WTC11 (cell line): ENCODE data around the gene SMDT1. TPM values are rescaled to one million over a fixed set of nuclear protein-coding genes. Genes with fewer than 3 reads are reported as not detected.
A peak's percentile ranks its signal among the peaks of the same experiment; 100 is the strongest.

Experiments used
- ATAC-seq: fragments of 200-7000 bp; cut with Tn5 transposase; 2 replicates; pipeline ENCODE4 v1.10.0; 2021; ENCODE audit warnings: mild to moderate bottlenecking, moderate library complexity
- Bru-seq: library from RNA; stranded (reverse); fragments of 400-500 nt; gene quantifications from one replicate; lab custom pipeline; 2021; lab: Mats Ljungman, UMichigan
- CTCF ChIA-PET: fragments of 300-600 bp; sonication (Branson Sonifier 250); formaldehyde crosslinking; loops from one replicate; lab custom pipeline; 2021; ENCODE audit warnings: antibody characterized with exemption; lab: Charles Lee
- POLR2A ChIA-PET: fragments of 350-600 bp; sonication (Branson Sonifier 250); formaldehyde crosslinking; loops from one replicate; lab custom pipeline; 2021; ENCODE audit warnings: antibody characterized with exemption; lab: Charles Lee
- DNase-seq: peaks from one replicate; pipeline ENCODE4 v3.0.0; 2021; ENCODE audit warnings: low spot score
- H3K27ac Mint-ChIP-seq: 2 replicates; pipeline ENCODE4 v1.8.0; 2021; ENCODE audit warnings: mixed read lengths
- H3K27me3 Mint-ChIP-seq: 2 replicates; pipeline ENCODE4 v1.8.0; 2021; ENCODE audit warnings: low read depth, mild to moderate bottlenecking, moderate library complexity, mixed read lengths
- H3K36me3 Mint-ChIP-seq: 2 replicates; pipeline ENCODE4 v1.8.0; 2021; ENCODE audit warnings: mixed read lengths
- H3K4me1 Mint-ChIP-seq: 2 replicates; pipeline ENCODE4 v1.8.0; 2022; ENCODE audit warnings: mixed read lengths
- H3K4me3 Mint-ChIP-seq: 2 replicates; pipeline ENCODE4 v1.8.0; 2021; ENCODE audit warnings: mild to moderate bottlenecking, moderate library complexity, mixed read lengths
- H3K9me3 Mint-ChIP-seq: 2 replicates; pipeline ENCODE4 v1.8.0; 2021; ENCODE audit warnings: mixed read lengths
- AFF4 ChIP-seq: sonication (generic); formaldehyde crosslinking; IDR thresholded peaks from 2 replicates; pipeline ENCODE4 v1.8.1; 2023; ENCODE audit warnings: mild to moderate bottlenecking, missing genetic modification reagents, borderline replicate concordance
- ARID4B ChIP-seq: sonication (generic); formaldehyde crosslinking; IDR thresholded peaks from 2 replicates; pipeline ENCODE4 v1.8.0; 2023; ENCODE audit warnings: missing genetic modification reagents, mild to moderate bottlenecking, borderline replicate concordance
- CREM ChIP-seq: sonication (generic); formaldehyde crosslinking; IDR thresholded peaks from 2 replicates; pipeline ENCODE4 v1.8.1; 2022; ENCODE audit warnings: mild to moderate bottlenecking, missing genetic modification reagents, moderate library complexity
- E2F5 ChIP-seq: sonication (generic); formaldehyde crosslinking; IDR thresholded peaks from 2 replicates; pipeline ENCODE4 v1.8.1; 2022; ENCODE audit warnings: mild to moderate bottlenecking, moderate library complexity, missing genetic modification reagents
- ERG ChIP-seq: fragments of 250-450 bp; sonication (Bioruptor Pico); IDR thresholded peaks from 2 replicates; pipeline ENCODE4 v1.8.0; 2021; ENCODE audit warnings: mild to moderate bottlenecking
- FOXK1 ChIP-seq: sonication (generic); formaldehyde crosslinking; IDR thresholded peaks from 2 replicates; pipeline ENCODE4 v1.8.0; 2022; ENCODE audit warnings: mild to moderate bottlenecking, moderate library complexity, missing genetic modification reagents
- HMGA2 ChIP-seq: fragments of 250-450 bp; sonication (Bioruptor Pico); IDR thresholded peaks from 2 replicates; pipeline ENCODE4 v1.4.0; 2021; ENCODE audit warnings: mild to moderate bottlenecking, moderate library complexity
- MAX ChIP-seq: sonication (generic); formaldehyde crosslinking; IDR thresholded peaks from 2 replicates; pipeline ENCODE4 v1.8.0; 2022; ENCODE audit warnings: mild to moderate bottlenecking, missing genetic modification reagents
- RELA ChIP-seq: sonication (generic); formaldehyde crosslinking; IDR thresholded peaks from 2 replicates; pipeline ENCODE4 v1.8.1; 2022; ENCODE audit warnings: missing genetic modification reagents, mild to moderate bottlenecking, borderline replicate concordance
- SMAD3 ChIP-seq: sonication (generic); formaldehyde crosslinking; IDR thresholded peaks from 2 replicates; pipeline ENCODE4 v1.8.0; 2022; ENCODE audit warnings: missing genetic modification reagents, mild to moderate bottlenecking, borderline replicate concordance
- SP1 ChIP-seq: sonication (generic); formaldehyde crosslinking; conservative IDR thresholded peaks from 2 replicates; pipeline ENCODE4 v1.8.1; 2022; ENCODE audit warnings: missing genetic modification reagents
- USF1 ChIP-seq: sonication (generic); formaldehyde crosslinking; IDR thresholded peaks from 2 replicates; pipeline ENCODE4 v1.8.0; 2022; ENCODE audit warnings: mild to moderate bottlenecking, missing genetic modification reagents
- ZBTB21 ChIP-seq: sonication (generic); formaldehyde crosslinking; IDR thresholded peaks from 2 replicates; pipeline ENCODE4 v1.8.1; 2023; ENCODE audit warnings: mild to moderate bottlenecking, missing genetic modification reagents, borderline replicate concordance
- ZBTB43 ChIP-seq: sonication (generic); formaldehyde crosslinking; IDR thresholded peaks from 2 replicates; pipeline ENCODE4 v1.8.1; 2023; ENCODE audit warnings: mild to moderate bottlenecking, missing genetic modification reagents
- ZMAT4 ChIP-seq: fragments of 250-450 bp; sonication (Bioruptor Pico); IDR thresholded peaks from 2 replicates; pipeline ENCODE4 v1.9.0; 2021; ENCODE audit warnings: mild to moderate bottlenecking
- ZNF263 ChIP-seq: sonication (generic); formaldehyde crosslinking; IDR thresholded peaks from 2 replicates; pipeline ENCODE4 v1.8.1; 2022; ENCODE audit warnings: low read depth, mild to moderate bottlenecking, moderate library complexity, missing genetic modification reagents
- ZNF317 ChIP-seq: sonication (generic); formaldehyde crosslinking; IDR thresholded peaks from 2 replicates; pipeline ENCODE4 v1.8.1; 2023; ENCODE audit warnings: low read depth, mild to moderate bottlenecking, moderate library complexity, missing genetic modification reagents, borderline replicate concordance
- long read RNA-seq, 3 experiments: library from RNA in 1 of 3; library from capped mRNA in 1 of 3; library from polyadenylated mRNA in 1 of 3; unstranded in 2 of 3; stranded (forward) in 1 of 3; transcript quantifications; one replicate each; pipeline ENCODE4 v2.0.0, GENCODE V29; 2021
- total RNA-seq: library from RNA; stranded (reverse); gene quantifications from 3 replicates; pipeline ENCODE4 v1.2.3, GENCODE V29; 2021

SMDT1 gene
- 39.9 to 50.6 TPM (median 49.6 TPM) in 3 replicates for total RNA-seq
- Bru-seq, nascent RNA = percentile 77 among the genes with signal in this experiment
- long read RNA-seq, experiment 1, transcript SMDT1-201 (3 exons, 1,567 nt) = major isoform, 33 of 42 reads
- long read RNA-seq, experiment 1, partial matches to known transcripts = 2 of 42 reads
- long read RNA-seq, experiment 1, other reads (novel, unspliced or antisense) = 3 of 42 reads
- long read RNA-seq, experiment 2, transcript SMDT1-201 (3 exons, 1,567 nt) = major isoform, 53 of 58 reads
- long read RNA-seq, experiment 2, partial matches to known transcripts = 1 of 58 reads
- long read RNA-seq, experiment 2, other reads (novel, unspliced or antisense) = 2 of 58 reads
- long read RNA-seq, experiment 3, transcript SMDT1-201 (3 exons, 1,567 nt) = major isoform, 27 of 28 reads
- long read RNA-seq, experiment 3, partial matches to known transcripts = 0 of 28 reads
- long read RNA-seq, experiment 3, other reads (novel, unspliced or antisense) = 0 of 28 reads

GRCh38 chr22:42079319-42080251 is at the start of gene SMDT1:
Gene SMDT1 (plus strand): TSS chr22:42079700. CDS start chr22:42079769, 69 bp downstream.
- peak; percentile 95 for ATAC-seq
- POLR2A ChIA-PET = interaction anchor here (0.6 to 3.1 kb wide), 5 partner anchors 10 to 390 kb away, joined by 3 to 16 read pairs (median 3); partner anchors contain the start of genes CENPM and NDUFA6
- H3K36me3 Mint-ChIP-seq = peaks cover 5% of the 10 kb centered on the region
- 0 out of 2 replicates have a peak, but pooled peaks have one; percentile 34 for TF ChIP-seq SMAD3 (CRISPR knock-in tag)
- peak; percentile 84; the same call in 1 of the 2 replicates for TF ChIP-seq CREM (CRISPR knock-in tag)
- TF ChIP-seq RELA (CRISPR knock-in tag) = no peak
- 0 out of 2 replicates have a peak, but pooled peaks have one; percentile 39 for TF ChIP-seq ZNF263 (CRISPR knock-in tag)
- TF ChIP-seq ZBTB21 (CRISPR knock-in tag) = no peak
- TF ChIP-seq ZNF317 (CRISPR knock-in tag) = no peak
- no peak for TF ChIP-seq HMGA2 (CRISPR knock-in tag)
- peak; percentile 86 for TF ChIP-seq E2F5 (CRISPR knock-in tag)
- TF ChIP-seq SP1 (CRISPR knock-in tag) = peak; percentile 85
- 0 out of 2 replicates have a peak, but pooled peaks have one; percentile 18 for TF ChIP-seq FOXK1 (CRISPR knock-in tag)
- peak; percentile 91 for TF ChIP-seq ARID4B (CRISPR knock-in tag)
- TF ChIP-seq ZBTB43 = no peak
- TF ChIP-seq MAX (CRISPR knock-in tag) = peak; percentile 90
- TF ChIP-seq ERG (CRISPR knock-in tag) = 0 out of 2 replicates have a peak, but pooled peaks have one; percentile 37
- no peak for TF ChIP-seq AFF4
- TF ChIP-seq ZMAT4 (CRISPR knock-in tag) = 0 out of 2 replicates have a peak, but pooled peaks have one; percentile 7
- peak; percentile 56 for TF ChIP-seq USF1 (CRISPR knock-in tag)

More at GRCh38 chr22:42079319-42080251, at the start of gene SMDT1:
- peak within 1 kb of the TSS; percentile 89 for H3K27ac Mint-ChIP-seq
- peak; percentile 94 for DNase-seq
- H3K27me3 Mint-ChIP-seq = no peaks in the 10 kb centered on the region
- peaks cover 24% of the 10 kb centered on the region for H3K4me1 Mint-ChIP-seq
- no peaks in the 10 kb centered on the region for H3K9me3 Mint-ChIP-seq
- peak within 1 kb of the TSS; percentile 95 for H3K4me3 Mint-ChIP-seq
- CTCF ChIA-PET = interaction anchor here (0.5 to 3.8 kb wide), 8 partner anchors 11 to 1690 kb away, joined by 3 to 27 read pairs (median 4); partner anchors contain the start of genes NDUFA6 and SREBF2
